Kidney (tissue), 14 donors: ENCODE results near the gene DDB1. TPM values are rescaled to one million over a fixed set of nuclear protein-coding genes. Genes with fewer than 3 reads are reported as not detected.

Experiments used
- DNase-seq, 5 donors: peaks; one replicate each; pipeline ENCODE4 v3.0.0-alpha.2; 2013 to 2020
- FAIRE-seq: peaks from 2 replicates; lab custom pipeline; 2012; peaks lifted over from hg19 to GRCh38; lab: Jason Lieb, UNC
- H3K27ac ChIP-seq, 2 donors: one replicate each; pipeline ENCODE4 v1.7.0; 2013; ENCODE audit warnings: low read depth in 2 of 2, low read length in 2 of 2, inconsistent platforms in 1 of 2
- H3K27me3 ChIP-seq: one replicate; pipeline ENCODE4 v1.7.1; 2013; ENCODE audit warnings: low read length, inconsistent platforms; ENCODE audit not compliant: control insufficient read depth, insufficient read depth
- H3K36me3 ChIP-seq, 3 donors: one replicate each; pipeline versions ENCODE4 v1.7.0 to v1.7.1; 2013; ENCODE audit warnings: low read length in 3 of 3, control low read depth in 1 of 3, inconsistent platforms in 1 of 3; ENCODE audit not compliant: insufficient read depth in 3 of 3, control insufficient read depth in 2 of 3
- H3K4me1 ChIP-seq, 3 donors: one replicate each; pipeline versions ENCODE4 v1.7.0 to v1.7.1; 2013; ENCODE audit warnings: low read length in 3 of 3, inconsistent platforms in 1 of 3, low read depth in 1 of 3; ENCODE audit not compliant: control insufficient read depth in 2 of 3, insufficient read depth in 2 of 3
- H3K4me3 ChIP-seq, 3 donors: one replicate each; pipeline versions ENCODE4 v1.7.0 to v1.8.1; 2013; ENCODE audit warnings: low read length in 3 of 3, control low read depth in 1 of 3, inconsistent platforms in 1 of 3
- H3K9ac ChIP-seq, 3 donors: one replicate each; pipeline versions ENCODE4 v1.7.0 to v1.7.1; 2013; ENCODE audit warnings: low read length in 3 of 3, control low read depth in 1 of 3, inconsistent platforms in 1 of 3
- H3K9me3 ChIP-seq, 3 donors: one replicate each; pipeline versions ENCODE4 v1.7.0 to v1.7.1; 2013; ENCODE audit warnings: low read length in 3 of 3, control low read depth in 1 of 3, inconsistent platforms in 1 of 3; ENCODE audit not compliant: control insufficient read depth in 2 of 3, insufficient read depth in 1 of 3
- CTCF ChIP-seq: IDR thresholded peaks from 3 replicates; pipeline ENCODE4 v1.5.1; 2012; ENCODE audit warnings: mild to moderate bottlenecking, moderate library complexity, borderline replicate concordance; ENCODE audit not compliant: insufficient read depth; ENCODE audit errors: extremely low read depth
- intact Hi-C: fragments of 100-400 bp; cut with DNase I; formaldehyde crosslinking; loops from one replicate; pipeline ENCODE4 v1.11.1; 2022
- polyA plus RNA-seq: library from polyadenylated mRNA; stranded (reverse); fragments of 350-450 nt; fragmentation: Illumina TruSeq; extraction: RNeasy Lipid Tissue Mini Kit (QIAGEN cat#74804); gene quantifications from one replicate; pipeline ENCODE4 v1.2.3, GENCODE V29; 2014; ENCODE audit warnings: low read depth, low replicate concordance; ENCODE audit not compliant: insufficient read depth
- total RNA-seq: library from RNA; stranded (reverse); fragmentation: NEBNext Ultra II Directional; extraction: Animal tissue kit (Norgen Biotek cat#: 25700); gene quantifications from one replicate; pipeline ENCODE4 v1.2.1, GENCODE V29; 2021
- donor health status: control.
- donor health status: control.
- donor health status: control.
- donor health status: control.
- donor health status: control.
- donor health status: DM: yes; HTN: yes; CAD: no.
- donor health status: Normal renal cell carcinoma (clear cell type).

DDB1 gene
- total and polyA plus RNA-seq, 2 donors from 2014 or later = 131 to 185 TPM

DNA sequence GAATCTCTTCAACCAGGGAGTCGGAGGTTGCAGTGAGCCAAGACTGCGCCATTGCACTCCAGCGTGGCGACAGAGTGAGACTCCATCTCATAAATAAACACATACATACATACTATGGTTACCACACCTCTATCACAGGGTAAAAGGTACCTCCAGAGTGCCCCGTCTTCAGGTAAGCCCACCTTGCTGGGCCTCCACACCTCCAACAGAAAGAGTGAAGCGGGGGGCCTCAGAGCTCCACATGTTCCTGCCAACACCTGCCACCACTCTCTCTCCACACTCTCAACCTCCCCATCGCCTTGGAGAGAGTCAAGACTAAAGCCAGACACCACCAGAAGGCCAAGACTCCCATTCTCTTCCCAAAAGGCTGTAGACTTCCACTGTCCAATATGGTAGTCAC lies 27.5 kb downstream of the DDB1 start:
- intact Hi-C loops = no loop called here
- TF ChIP-seq CTCF = no peak
- Histone ChIP-seq H3K9me3 (no peaks in the 10 kb centered on the region), H3K4me1 (no peaks in the 10 kb centered on the region), H3K36me3 (peaks cover 27 to 79% (median 59%) of the 10 kb centered on the region in 3 donors), H3K4me3 (no peak overlapping the region), H3K9ac (no peak overlapping the region), H3K27me3 (no peaks in the 10 kb centered on the region), H3K27ac (no peak overlapping the region)
- no peak for DNase-seq
- FAIRE-seq = no peak

GRCh38 chr11:61303725-61304124 lies 29.2 kb downstream of the DDB1 start:
- no peak for FAIRE-seq
- no peaks in the 10 kb centered on the region for H3K27me3 ChIP-seq
- H3K9me3 ChIP-seq = no peaks in the 10 kb centered on the region
- DNase-seq = no peak
- no peak overlapping the region for H3K4me3 ChIP-seq
- no peak overlapping the region for H3K9ac ChIP-seq
- H3K4me1 ChIP-seq = no peaks in the 10 kb centered on the region
- TF ChIP-seq CTCF = no peak
- intact Hi-C loops = no loop called here
- H3K27ac ChIP-seq = no peak overlapping the region
- peaks cover 20 to 74% (median 50%) of the 10 kb centered on the region in 3 donors for H3K36me3 ChIP-seq

- intact Hi-C loops = no loop called here
- TF ChIP-seq CTCF = no peak
- H3K9me3 ChIP-seq = no peaks in the 10 kb centered on the region
- no peak overlapping the region for H3K4me3 ChIP-seq
- H3K4me1 ChIP-seq = no peaks in the 10 kb centered on the region
- DNase-seq (no peak), FAIRE-seq (no peak)
- no peak overlapping the region for H3K27ac ChIP-seq
- no peaks in the 10 kb centered on the region for H3K27me3 ChIP-seq
- H3K36me3 ChIP-seq = peaks cover 13 to 62% (median 38%) of the 10 kb centered on the region in 3 donors
- no peak overlapping the region for H3K9ac ChIP-seq
These were observed 30.4 kb downstream of the DDB1 start for GRCh38 chr11:61302550-61302949.

- Histone ChIP-seq H3K27me3 (no peaks in the 10 kb centered on the region), H3K4me1 (peaks cover 0 to 5% (median 0%) of the 10 kb centered on the region in 3 donors), H3K9ac (no peak overlapping the region), H3K36me3 (peaks cover 13 to 39% (median 27%) of the 10 kb centered on the region in 3 donors), H3K9me3 (no peaks in the 10 kb centered on the region), H3K4me3 (no peak overlapping the region), H3K27ac (no peak overlapping the region)
- TF ChIP-seq CTCF = no peak
- FAIRE-seq (no peak), DNase-seq (peak in 1 of 5 donors; percentile 18)
- intact Hi-C loops = no loop called here
These were observed 34.2 kb downstream of the DDB1 start for GRCh38 chr11:61298663-61299244.
